ACHN (cell line): Measurements from ENCODE around the gene CHST5.

Experiments used
- DNase-seq: peaks from one replicate; pipeline ENCODE4 v3.0.0-alpha.2; 2015
- in situ Hi-C: cut with HindIII; loops from 2 replicates; pipeline ENCODE4 v1.10.0; 2017; ENCODE audit warnings: low sequenced_read_pairs, low pct_ligation_motif_present, low pct_unique_long_range_greater_than_20kb

CHST5 gene

GRCh38 chr16:75535901-75536300, at the start of gene CHST5:
TSS of gene CHST5 (minus strand) at chr16:75536108. CDS start at chr16:75530384, 5,724 bp downstream.
- in situ Hi-C loops: no loop called here
- no peak for DNase-seq

- in situ Hi-C loops: no loop called here
- DNase-seq: no peak
Observed at GRCh38 chr16:75584108-75584507, 48.2 kb upstream of the CHST5 start.

GRCh38 chr16:75579281-75579834, 43.5 kb upstream of the CHST5 start:
- in situ Hi-C loops: no loop called here
- DNase-seq: no peak

GRCh38 chr16:75578725-75579124, 42.8 kb upstream of the CHST5 start:
- no peak for DNase-seq
- in situ Hi-C loops: no loop called here

GRCh38 chr16:75578212-75578611, 42.3 kb upstream of the CHST5 start:
- DNase-seq: no peak
- in situ Hi-C loops: no loop called here

GRCh38 chr16:75576384-75576811, 40.5 kb upstream of the CHST5 start:
- in situ Hi-C loops: no loop called here
- DNase-seq: no peak

GRCh38 chr16:75575958-75576357, 40.0 kb upstream of the CHST5 start:
- in situ Hi-C loops: no loop called here
- DNase-seq: no peak

- in situ Hi-C loops: no loop called here
- DNase-seq: no peak
Observed at GRCh38 chr16:75573955-75574354, 38.0 kb upstream of the CHST5 start.

GRCh38 chr16:75572864-75573542, 37.1 kb upstream of the CHST5 start:
- in situ Hi-C loops: no loop called here
- no peak for DNase-seq

GRCh38 chr16:75570396-75571065, 34.6 kb upstream of the CHST5 start:
- in situ Hi-C loops: no loop called here
- DNase-seq: no peak

GRCh38 chr16:75567911-75568310, 32.0 kb upstream of the CHST5 start:
- in situ Hi-C loops: no loop called here
- DNase-seq: no peak

- in situ Hi-C loops: no loop called here
- DNase-seq: peak; percentile 27
Observed at GRCh38 chr16:75566758-75567255, 30.9 kb upstream of the CHST5 start.

- DNase-seq: peak; percentile 85
- in situ Hi-C loops: no loop called here
Observed at GRCh38 chr16:75566040-75566757, 30.3 kb upstream of the CHST5 start, which contains the start of gene GABARAPL2. TSS of gene GABARAPL2 (plus strand) at chr16:75566379. CDS start at chr16:75566487, 108 bp downstream.

- DNase-seq: no peak
- in situ Hi-C loops: no loop called here
Observed at GRCh38 chr16:75565640-75566039, 29.7 kb upstream of the CHST5 start.

- DNase-seq: no peak
- in situ Hi-C loops: no loop called here
Observed at GRCh38 chr16:75559564-75560372, 23.9 kb upstream of the CHST5 start.

- in situ Hi-C loops: no loop called here
- DNase-seq: no peak
Observed at GRCh38 chr16:75558846-75559401, 23.0 kb upstream of the CHST5 start.

GRCh38 chr16:75556431-75556950, 20.6 kb upstream of the CHST5 start:
- in situ Hi-C loops: no loop called here
- DNase-seq: no peak
